ENCODE results near the gene L3MBTL3. TPM values are rescaled to one million over a fixed set of nuclear protein-coding genes. Genes with fewer than 3 reads are reported as not detected.

The L3MBTL3 gene
- total RNA-seq, 1 experiment from 2014 or later = 4.7 TPM

- Mint-ChIP-seq H3K4me1 (peaks cover 9 to 18% of the 10 kb centered on the region in 2 experiments), H3K27me3 (ENCODE audit: low read depth) (no peaks in the 10 kb centered on the region; the same call in 1 of the 2 replicates), H3K9me3 (peaks cover 16 to 21% of the 10 kb centered on the region in 2 experiments), H3K27ac (no peak overlapping the region), H3K36me3 (ENCODE audit: insufficient read depth in 1 of 3, low read depth in 3 of 3) (peaks cover 8 to 28% (median 22%) of the 10 kb centered on the region in 3 experiments), H3K4me3 (no peak overlapping the region)
- H3K9ac ChIP-seq (ENCODE audit: extremely low read depth, insufficient read length, low read length) = no peak overlapping the region
- no peak overlapping the region for H3K14ac ChIP-seq (ENCODE audit: insufficient read depth, low read length)
- no peaks in the 10 kb centered on the region for H3K4me1 ChIP-seq (ENCODE audit: insufficient read depth, low read length)
- H4K91ac ChIP-seq (ENCODE audit: insufficient read length, low read depth, low read length) = no peak overlapping the region
- H2BK5ac ChIP-seq (ENCODE audit: insufficient read length, low read length) = no peak overlapping the region
- no peaks in the 10 kb centered on the region for H3K79me1 ChIP-seq (ENCODE audit: insufficient read depth, low read depth, low read length, poor library complexity, severe bottlenecking)
- H2AFZ ChIP-seq (ENCODE audit: low read length) = no peak overlapping the region
- no peak overlapping the region for H2BK12ac ChIP-seq (ENCODE audit: insufficient read length, low read depth, low read length)
- no peak overlapping the region for H3K23ac ChIP-seq (ENCODE audit: insufficient read length, low read depth, low read length)
- no peak overlapping the region for H3K27ac ChIP-seq (ENCODE audit: insufficient read length, low read depth, low read length)
- no peak overlapping the region for H2BK15ac ChIP-seq (ENCODE audit: low read depth, low read length)
- H3K4ac ChIP-seq (ENCODE audit: low read depth, low read length) = no peak overlapping the region
- H2AK5ac ChIP-seq (ENCODE audit: insufficient read length, low read length) = no peak overlapping the region
- no peak overlapping the region for H3K18ac ChIP-seq (ENCODE audit: insufficient read length, low read depth, low read length)
- H3K79me2 ChIP-seq (ENCODE audit: insufficient read depth, low read length) = no peaks in the 10 kb centered on the region
- no peak overlapping the region for H4K5ac ChIP-seq (ENCODE audit: insufficient read length, low read depth, low read length)
- no peak overlapping the region for H4K8ac ChIP-seq (replicated peaks; ENCODE audit: insufficient read length, low read depth, low read length)
- no peak overlapping the region for H3T11ph ChIP-seq (ENCODE audit: low read length)
- no peaks in the 10 kb centered on the region for H3K23me2 ChIP-seq (ENCODE audit: insufficient read length, low read depth, low read length, poor library complexity, severe bottlenecking)
- DNase-seq = no peak
- H3K9me3 ChIP-seq (ENCODE audit: control insufficient read depth, low read depth, low read length) = peaks cover 10% of the 10 kb centered on the region
- no peak for TF ChIP-seq CTCF (conservative IDR thresholded peaks at IDR 0.05)
- H3K56ac ChIP-seq (ENCODE audit: insufficient read length, low read depth, low read length) = no peak overlapping the region
- no peaks in the 10 kb centered on the region for H3K27me3 ChIP-seq (ENCODE audit: insufficient read depth, low read length)
- WGBS (ENCODE audit: extremely low coverage, insufficient read length, low lambda C conversion rate) = no CpG with 5 or more reads among the region's 3 CpGs
- H3K4me2 ChIP-seq (ENCODE audit: insufficient read depth, insufficient read length, low read length) = no peak overlapping the region
- no peaks in the 10 kb centered on the region for H4K20me1 ChIP-seq (ENCODE audit: control insufficient read depth, insufficient read depth, insufficient read length)
- H2BK120ac ChIP-seq (ENCODE audit: low read depth, low read length, poor library complexity, severe bottlenecking) = no peak overlapping the region
- H2BK20ac ChIP-seq (ENCODE audit: low read depth, low read length, poor library complexity, severe bottlenecking) = no peak overlapping the region
Measured at GRCh38 chr6:130187335-130188206, 169.2 kb downstream of the L3MBTL3 start.
